Activated T-cell treated with anti-CD3 and anti-CD28 coated beads, Interleukin-2, amount 50 U/mL, for 1 hour (primary cell): Measurements from ENCODE around the gene TMCO5A.

Experiments
- DNase-seq: peaks from one replicate; pipeline ENCODE4 v3.0.0-alpha.2; 2020

TMCO5A gene

DNA sequence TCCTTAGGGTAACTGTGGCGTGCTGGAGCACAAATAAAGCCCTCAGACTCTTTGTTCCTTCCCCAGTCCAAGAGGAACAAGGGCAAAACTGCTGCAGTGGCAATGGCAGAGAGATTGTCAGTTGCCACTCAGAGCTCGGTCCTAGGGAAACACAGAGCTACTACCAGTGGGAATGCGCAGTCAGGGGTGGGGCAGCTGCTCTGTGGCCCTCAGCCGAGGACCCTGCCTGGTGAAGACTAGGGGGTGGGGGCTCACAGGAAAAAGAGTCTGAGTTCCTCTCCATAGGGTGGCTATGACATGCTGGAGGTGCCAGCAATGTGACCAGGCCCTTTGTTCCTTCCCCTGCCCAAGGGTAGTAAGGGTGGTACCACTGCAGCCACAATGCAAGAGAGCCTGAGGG lies 43.8 kb downstream of the TMCO5A start:
- no peak for DNase-seq

DNA sequence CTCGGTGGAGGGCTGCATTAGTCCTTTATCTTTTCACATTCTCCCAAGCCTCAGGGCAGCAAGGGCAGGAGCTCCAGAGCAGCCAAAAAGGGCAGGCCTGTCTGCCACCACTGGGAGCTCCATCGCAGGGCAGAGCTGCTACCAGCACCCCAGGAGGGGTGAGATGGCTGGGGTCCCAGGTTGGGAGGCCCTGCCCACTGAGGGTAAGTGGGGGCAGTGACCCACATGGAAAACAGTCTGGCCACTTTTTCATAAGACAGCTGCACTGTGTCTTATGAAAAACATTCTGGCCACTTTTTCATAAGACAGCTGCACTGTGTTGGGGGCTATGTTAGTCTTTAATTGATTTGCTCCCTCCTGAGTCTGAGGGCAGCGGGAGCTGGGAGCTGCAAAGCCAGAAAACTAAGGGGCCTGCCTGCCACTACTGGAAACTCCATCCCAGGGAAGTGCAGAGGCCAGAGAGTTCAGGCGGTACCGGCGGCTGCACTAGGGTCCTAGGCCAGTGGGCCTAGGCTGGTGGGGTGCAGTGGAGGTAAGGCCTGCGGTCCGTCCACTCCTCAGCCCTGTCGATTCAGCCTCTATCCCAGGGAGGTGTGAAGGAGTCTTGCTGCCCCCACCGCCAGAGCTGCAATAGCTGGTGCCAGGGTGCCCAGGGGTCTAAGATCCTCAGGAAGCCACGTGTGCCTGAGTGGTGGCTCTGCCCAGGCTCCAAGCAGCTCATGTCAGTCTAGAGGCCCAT lies 45.4 kb downstream of the TMCO5A start:
- no peak for DNase-seq

DNA sequence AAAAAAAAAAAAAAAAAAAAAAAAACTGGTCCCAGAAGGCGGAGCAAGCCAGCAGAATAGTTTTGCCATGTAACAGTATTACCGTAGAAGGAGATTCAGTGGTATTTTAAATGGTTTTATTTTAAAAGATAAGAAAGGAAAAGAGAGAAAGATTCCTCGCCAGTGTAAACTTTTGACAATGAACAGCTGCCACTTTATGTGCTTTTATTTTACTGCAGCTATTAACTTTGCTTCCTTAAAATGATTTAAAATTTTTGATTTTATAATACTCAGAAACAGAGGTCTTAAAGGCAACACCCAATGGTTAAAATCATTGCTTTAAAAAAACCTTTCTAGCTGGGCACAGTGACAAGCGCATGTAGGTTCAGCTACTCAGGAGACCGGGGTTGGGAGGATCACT lies 46.8 kb downstream of the TMCO5A start:
- DNase-seq: no peak

DNA sequence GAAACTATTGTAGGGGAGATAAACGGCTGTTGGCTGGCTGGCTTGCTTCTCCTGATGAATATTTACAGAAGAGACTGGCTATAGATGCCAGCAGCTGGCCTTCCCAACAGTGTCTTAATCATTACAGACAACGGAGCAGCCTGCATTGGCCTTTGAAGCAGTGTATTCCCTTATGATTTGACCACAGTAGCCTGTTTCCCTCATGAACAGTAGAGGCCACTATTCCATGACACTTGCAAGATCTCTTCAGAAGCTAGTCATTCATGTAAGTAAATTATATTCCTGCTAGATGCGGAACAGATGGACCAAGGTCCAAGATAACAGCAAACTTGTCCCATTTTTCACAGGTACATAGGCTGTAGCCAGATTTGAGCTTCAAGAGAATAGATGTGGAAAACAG lies 47.3 kb downstream of the TMCO5A start:
- DNase-seq: no peak

DNA sequence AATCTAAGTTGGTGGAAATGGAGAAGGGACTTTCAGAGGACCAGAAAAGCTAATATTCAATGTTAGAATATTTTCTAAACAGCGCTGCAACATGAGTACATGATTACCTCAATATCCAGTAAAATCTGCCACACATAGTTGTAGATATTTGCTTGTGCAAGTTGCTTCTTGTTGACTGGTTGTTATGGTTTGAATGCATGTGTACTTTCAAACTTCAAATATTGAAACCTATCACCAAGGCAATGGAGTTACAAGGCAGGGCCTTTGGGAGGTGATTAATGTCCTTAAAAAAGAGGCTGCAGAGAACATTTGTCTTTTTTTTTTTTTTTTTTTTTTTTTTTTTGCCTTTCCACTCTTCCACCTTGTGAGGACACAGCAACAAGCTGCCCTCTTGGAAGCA lies 49.9 kb downstream of the TMCO5A start:
- DNase-seq: no peak

DNA sequence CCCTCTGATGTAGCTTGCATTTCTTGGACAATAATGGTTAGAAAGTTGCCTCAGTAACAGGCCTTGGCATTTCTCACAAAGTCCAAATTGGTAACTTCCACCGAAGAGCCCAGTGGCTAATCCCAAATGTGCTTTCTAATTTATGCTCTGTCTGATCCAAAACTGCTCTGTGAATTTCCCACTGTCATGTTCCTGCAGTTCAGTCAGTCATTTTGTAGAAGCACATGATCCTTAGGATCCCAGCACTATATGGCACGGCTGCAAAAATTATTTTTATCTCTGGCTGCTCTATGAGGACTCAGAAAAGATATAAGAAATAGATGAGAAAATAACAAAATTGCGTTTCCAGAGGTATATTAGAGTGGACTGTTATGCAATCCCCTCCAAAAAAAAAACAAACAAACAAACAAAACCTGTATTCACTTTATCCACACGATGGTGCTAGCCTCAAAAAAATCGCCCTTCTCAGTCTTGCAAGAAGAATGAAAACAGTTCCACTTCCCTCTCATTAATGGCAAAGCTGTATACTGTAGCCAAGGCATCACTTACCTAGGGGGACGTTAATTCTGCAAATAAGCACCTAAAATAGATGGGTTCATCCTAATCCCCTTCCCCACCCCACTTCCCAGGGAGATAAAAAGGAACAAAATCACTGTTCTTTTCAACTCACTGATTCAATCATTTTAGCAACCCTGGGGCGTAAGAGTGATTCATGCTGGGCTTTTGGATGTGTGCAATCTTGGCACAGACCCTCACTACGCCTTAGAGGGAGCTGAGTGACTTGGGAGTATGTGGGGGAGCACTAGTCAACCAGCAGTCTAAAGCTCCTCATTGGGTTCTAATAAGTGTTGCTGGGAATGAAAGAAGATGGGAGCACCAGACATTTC lies 61.3 kb downstream of the TMCO5A start:
- DNase-seq: no peak
